ENCODE data around the gene AIRE. TPM values are rescaled to one million over a fixed set of nuclear protein-coding genes. Genes with fewer than 3 reads are reported as not detected.

The AIRE gene
- not detected for total RNA-seq

DNA sequence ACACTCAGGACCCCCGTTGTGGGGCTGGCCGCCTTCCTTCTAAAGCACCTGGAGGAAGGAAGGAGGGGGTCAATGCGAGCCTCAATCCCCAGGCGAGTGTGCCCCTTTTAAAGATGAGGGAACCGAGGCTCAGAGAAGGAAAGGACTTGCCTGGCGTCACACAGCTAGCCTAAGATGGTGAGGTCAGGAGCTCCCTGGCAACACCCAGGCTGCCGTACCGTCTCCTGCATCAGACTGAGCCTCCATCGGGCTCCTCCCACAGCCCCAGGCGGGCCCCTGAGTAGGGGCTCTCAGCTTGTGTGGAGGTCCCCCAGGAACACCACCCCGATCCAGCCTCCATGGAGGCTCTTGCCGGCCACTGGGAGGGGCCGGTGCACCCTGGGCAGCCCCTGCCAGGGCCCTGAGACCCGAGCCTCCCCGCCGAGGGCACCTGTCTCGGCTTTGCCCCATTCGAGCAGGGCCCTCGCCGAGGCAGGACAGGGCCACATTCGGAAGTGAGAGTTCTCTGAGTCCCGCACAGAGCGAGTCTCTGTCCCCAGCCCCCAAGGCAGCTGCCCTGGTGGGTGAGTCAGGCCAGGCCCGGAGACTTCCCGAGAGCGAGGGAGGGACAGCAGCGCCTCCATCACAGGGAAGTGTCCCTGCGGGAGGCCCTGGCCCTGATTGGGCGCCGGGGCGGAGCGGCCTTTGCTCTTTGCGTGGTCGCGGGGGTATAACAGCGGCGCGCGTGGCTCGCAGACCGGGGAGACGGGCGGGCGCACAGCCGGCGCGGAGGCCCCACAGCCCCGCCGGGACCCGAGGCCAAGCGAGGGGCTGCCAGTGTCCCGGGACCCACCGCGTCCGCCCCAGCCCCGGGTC, at the start of gene AIRE:
Gene AIRE, plus strand, starts transcription at position 739 of the 855 bp plus-strand sequence. CDS start 131 bp downstream, outside the sequence.

DNA sequence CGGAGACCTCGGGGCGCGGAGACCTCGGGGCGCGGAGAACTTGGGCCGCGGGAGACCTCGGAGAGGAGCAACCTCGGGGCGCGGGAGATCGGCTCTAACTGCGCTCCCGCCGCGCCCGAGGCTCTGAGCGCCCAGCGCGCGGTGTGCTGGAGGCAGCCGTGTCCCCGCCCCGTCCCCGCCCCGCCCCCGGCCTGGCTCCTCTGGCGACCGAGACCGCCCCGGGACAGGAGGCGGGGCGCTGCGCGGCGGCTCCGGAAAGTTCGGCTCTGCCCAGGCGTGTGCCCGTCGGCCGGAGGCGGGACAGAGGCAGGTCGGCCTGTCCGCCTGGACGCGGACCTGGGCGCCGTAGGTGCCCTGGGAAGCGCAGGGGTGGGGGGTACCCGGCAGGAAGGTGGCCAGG, 44.8 kb upstream of the AIRE start, which contains the start of gene ICOSLG:
Gene ICOSLG, minus strand, starts transcription at position 102 of the 400 bp plus-strand sequence. CDS start 126 bp downstream, outside the sequence.

GRCh38 chr21:44261675-44262295, 23.9 kb upstream of the AIRE start, which contains the start of gene DNMT3L:
Gene DNMT3L, minus strand, starts transcription at chr21:44261897. Its CDS starts 638 bp downstream, at chr21:44261259.

DNA sequence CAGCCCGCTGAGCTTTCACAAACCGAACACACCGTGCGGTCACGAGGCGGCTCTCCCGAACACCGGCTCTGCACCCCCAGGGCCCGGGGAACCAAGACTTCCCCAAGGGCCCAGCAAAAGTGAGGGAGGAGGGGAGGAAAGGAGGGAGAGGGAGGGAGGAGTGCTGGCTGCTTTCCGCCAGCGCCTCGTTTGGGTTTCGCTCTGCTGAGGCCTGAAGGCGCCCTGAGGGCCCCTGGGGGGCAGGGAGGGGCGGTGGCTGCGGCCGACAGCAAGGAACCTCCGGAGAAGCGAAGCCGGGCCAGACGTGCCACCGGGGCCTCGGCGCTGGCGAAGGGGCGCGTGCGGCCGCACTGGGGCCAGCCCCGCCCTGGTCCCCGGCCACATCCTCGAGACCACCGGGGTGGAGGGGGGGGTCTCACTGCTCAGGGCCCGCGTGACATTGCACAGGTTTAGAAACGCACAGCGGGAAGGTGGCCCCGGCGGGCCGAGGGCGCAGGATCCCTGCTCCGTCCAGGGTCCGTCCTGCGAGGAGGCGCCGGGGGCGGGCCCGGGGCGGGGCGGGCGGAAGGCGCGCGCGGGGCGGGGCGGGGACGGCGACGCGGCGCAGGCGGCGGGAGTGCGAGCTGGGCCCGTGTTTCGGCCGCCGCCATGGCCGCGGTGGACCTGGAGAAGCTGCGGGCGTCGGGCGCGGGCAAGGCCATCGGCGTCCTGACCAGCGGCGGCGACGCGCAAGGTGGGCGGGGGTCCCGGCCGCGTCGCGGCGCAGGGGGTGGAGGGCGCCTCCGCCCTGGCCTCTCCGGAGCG, 14.0 kb downstream of the AIRE start, which contains the start of gene PFKL:
Gene PFKL, plus strand, starts transcription at position 596 of the 804 bp plus-strand sequence. Its CDS starts 53 bp downstream, at position 649.

DNA sequence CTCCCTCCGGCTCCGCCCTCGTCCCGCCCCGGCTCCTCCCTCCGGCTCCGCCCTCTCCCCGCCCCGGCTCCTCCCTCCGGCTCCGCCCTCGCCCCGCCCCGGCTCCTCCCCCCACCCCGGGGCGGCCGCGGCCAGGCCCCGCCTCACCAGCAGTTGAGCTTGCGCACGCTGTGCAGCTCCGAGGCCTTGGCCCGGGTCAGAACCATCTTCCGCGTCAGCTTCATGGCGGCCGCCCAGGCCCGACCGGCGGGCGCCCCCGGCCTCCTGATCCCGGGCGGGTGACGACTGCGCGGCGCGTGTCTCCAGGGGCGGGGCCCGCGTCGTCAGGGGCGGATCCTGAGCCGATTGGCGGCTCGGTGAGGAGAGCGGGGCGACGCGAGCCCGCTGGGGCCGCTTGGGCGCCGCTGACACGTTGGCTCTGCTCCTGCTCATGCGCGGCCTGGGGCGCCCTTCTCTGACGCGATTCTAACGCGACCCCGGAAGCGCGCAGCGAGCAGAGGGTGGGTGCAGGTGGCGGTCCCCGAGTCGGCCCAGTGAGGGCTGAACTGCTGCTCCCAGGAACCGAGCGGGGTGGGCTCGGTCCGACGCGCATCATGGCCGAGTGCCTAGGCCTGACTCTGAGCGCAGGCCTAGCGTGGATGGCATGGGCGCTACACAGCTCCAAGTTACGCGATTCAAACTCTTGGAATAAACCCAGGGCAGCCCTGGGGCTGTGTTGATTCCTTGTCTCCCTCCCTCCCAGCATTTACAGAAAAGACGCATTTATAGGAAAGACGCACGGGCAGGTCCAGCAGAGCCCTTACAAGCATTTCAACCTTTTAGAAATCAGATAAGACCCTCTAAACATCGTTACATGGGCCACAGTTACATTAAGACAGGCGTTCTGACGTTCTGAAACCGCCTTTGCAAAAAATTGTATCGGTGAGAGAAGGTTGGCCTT, 53.6 kb downstream of the AIRE start, which contains the start of gene CFAP410:
Gene CFAP410, minus strand, starts transcription at position 420 of the 940 bp plus-strand sequence. Its CDS starts 196 bp downstream, at position 224.

Other genes starting within 250 kb of the AIRE start
- gene PWP2, start 178.5 kb upstream of the AIRE start, total RNA-seq: 10 to 100 TPM; 19.0 to 21.6 TPM
- gene GATD3, start 152.2 kb upstream of the AIRE start, total RNA-seq: 10 to 100 TPM; 44.7 to 52.6 TPM
- gene ICOSLG, start 44.9 kb upstream of the AIRE start, total RNA-seq: 1 to 10 TPM; 5.0 to 5.5 TPM
- gene DNMT3L, start 24.0 kb upstream of the AIRE start, total RNA-seq: not detected
- 100 to 1,000 TPM; 192 to 195 TPM for gene PFKL, start 14.2 kb downstream of the AIRE start, total RNA-seq
- 10 to 100 TPM; 18.6 to 18.8 TPM for gene CFAP410, start 53.5 kb downstream of the AIRE start, total RNA-seq
- 10 to 100 TPM; 37.3 to 37.7 TPM for gene TRPM2, start 67.7 kb downstream of the AIRE start, total RNA-seq
- 1 to 10 TPM; 4.0 to 4.2 TPM for gene LRRC3, start 169.6 kb downstream of the AIRE start, total RNA-seq